ENCODE data around the gene WWOX. TPM values are rescaled to one million over a fixed set of nuclear protein-coding genes. Genes with fewer than 3 reads are reported as not detected.
"Not testable (repeated sequence)": the region's sequence is repeated elsewhere in the genome, so short reads cannot be mapped to it uniquely, and the experiment has no call there.

WWOX gene
- total and polyA plus RNA-seq, 4 experiments from 2014 or later: 10.4 to 23.1 (median 17.5) TPM

DNA sequence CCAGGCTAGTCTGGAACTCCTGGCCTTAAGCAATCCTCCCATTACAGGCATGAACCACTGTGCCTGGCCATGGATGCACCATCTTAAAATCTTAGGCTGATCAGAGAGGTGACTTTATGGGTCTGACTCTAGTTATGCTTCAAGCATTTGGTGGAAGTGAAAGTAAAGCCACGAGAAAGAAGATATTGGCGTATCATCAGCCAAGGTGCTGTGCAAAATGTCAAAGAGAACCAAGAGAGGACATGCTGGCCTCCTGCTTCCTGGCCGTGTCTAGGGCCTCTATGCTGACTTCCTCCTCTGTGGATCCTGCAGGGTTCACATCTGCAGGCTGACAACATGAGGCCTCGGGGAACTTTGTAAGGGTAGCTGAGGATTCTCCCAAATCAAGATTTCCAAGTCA, 1115.8 kb downstream of the WWOX start:
- Histone ChIP-seq H3K4me3 (ENCODE audit: low read length in 2 of 2) (no peak overlapping the region), H3K36me3 (ENCODE audit: insufficient read depth, low read length) (no peaks in the 10 kb centered on the region), H3K27me3 (ENCODE audit: insufficient read depth, low read length) (no peaks in the 10 kb centered on the region), H3K27ac (ENCODE audit: low read depth, low read length) (no peak overlapping the region), H3K4me1 (ENCODE audit: insufficient read depth, low read length) (peaks cover 17% of the 10 kb centered on the region), H3K9me3 (ENCODE audit: control insufficient read depth in 1 of 2, low read length in 2 of 2) (no peaks in the 10 kb centered on the region)
- Mint-ChIP-seq H3K4me1 (peaks cover 16 to 22% (median 20%) of the 10 kb centered on the region in 4 donors), H3K9me3 (peaks cover 0 to 5% (median 2%) of the 10 kb centered on the region in 8 donors), H3K27me3 (no peaks in the 10 kb centered on the region), H3K27ac (peak overlapping the region in 1 of 7 donors; percentile 72), H3K4me3 (no peak overlapping the region), H3K36me3 (peaks cover 0 to 10% of the 10 kb centered on the region in 2 donors)
- peak in 1 of 5 donors; percentile 7 for DNase-seq
- POLR2A ChIA-PET (ENCODE audit: partially characterized antibody): no interaction called here
- intact Hi-C loops (cut with micrococcal nuclease): no loop called here
- CTCF ChIA-PET (ENCODE audit: partially characterized antibody): interaction anchor here (0.7 kb wide), 1 partner anchor 88 kb away, joined by 3 read pairs; no protein-coding TSS in a partner anchor

- Histone ChIP-seq H3K27ac (ENCODE audit: low read depth, low read length) (no peak overlapping the region), H3K27me3 (ENCODE audit: insufficient read depth, low read length) (no peaks in the 10 kb centered on the region), H3K4me1 (ENCODE audit: insufficient read depth, low read length) (peaks cover 17% of the 10 kb centered on the region), H3K36me3 (ENCODE audit: insufficient read depth, low read length) (no peaks in the 10 kb centered on the region), H3K9me3 (ENCODE audit: control insufficient read depth in 1 of 2, low read length in 2 of 2) (no peaks in the 10 kb centered on the region), H3K4me3 (ENCODE audit: low read length in 2 of 2) (no peak overlapping the region)
- ChIA-PET POLR2A (ENCODE audit: partially characterized antibody) (interaction anchor here (1.0 kb wide), 1 partner anchor 54 kb away, joined by 4 read pairs; no protein-coding TSS in a partner anchor), CTCF (ENCODE audit: partially characterized antibody) (interaction anchor here (1.1 to 1.2 kb wide), 2 partner anchors 10 to 199 kb away, joined by 3 to 4 read pairs; no protein-coding TSS in a partner anchor)
- H3K4me3 Mint-ChIP-seq: peak overlapping the region in 7 of 8 donors; percentile 5 to 65 (median 18)
- no peaks in the 10 kb centered on the region for H3K27me3 Mint-ChIP-seq
- peaks cover 0 to 10% of the 10 kb centered on the region in 2 donors for H3K36me3 Mint-ChIP-seq
- intact Hi-C loops (cut with micrococcal nuclease): no loop called here
- peaks cover 0 to 5% (median 2%) of the 10 kb centered on the region in 8 donors for H3K9me3 Mint-ChIP-seq
- H3K4me1 Mint-ChIP-seq: peaks cover 16 to 22% (median 20%) of the 10 kb centered on the region in 4 donors
- peak; percentile 38 to 65 (median 61) for DNase-seq
- H3K27ac Mint-ChIP-seq: peak overlapping the region in 5 of 7 donors; percentile 10 to 75 (median 61)
Observed at GRCh38 chr16:79217375-79218011, 1118.0 kb downstream of the WWOX start.

DNA sequence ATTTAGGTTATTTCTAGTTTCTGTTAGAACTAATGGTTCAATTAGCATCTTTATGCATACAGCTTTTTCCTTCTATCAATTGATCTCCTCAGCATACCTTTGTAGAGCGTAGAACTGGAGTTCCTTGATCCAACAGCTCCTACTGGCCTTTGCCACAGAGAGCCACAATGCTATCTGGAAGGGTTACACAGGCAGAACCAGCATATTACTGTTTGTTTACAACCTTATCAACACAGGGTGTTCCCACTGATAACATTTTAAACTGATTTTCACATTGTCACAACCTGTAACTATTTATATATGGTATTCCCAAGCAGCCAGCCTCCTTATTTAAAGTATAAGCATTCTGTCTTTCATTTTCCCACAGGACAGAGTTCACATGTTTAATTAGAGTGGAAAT, 1118.9 kb downstream of the WWOX start:
- Mint-ChIP-seq H3K4me1 (peaks cover 16 to 22% (median 20%) of the 10 kb centered on the region in 4 donors), H3K9me3 (peaks cover 0 to 5% (median 3%) of the 10 kb centered on the region in 8 donors), H3K27ac (peak overlapping the region in 1 of 7 donors; percentile 47), H3K27me3 (no peaks in the 10 kb centered on the region), H3K4me3 (peak overlapping the region in 3 of 8 donors; percentile 32 to 41 (median 40)), H3K36me3 (peaks cover 0 to 6% of the 10 kb centered on the region in 2 donors)
- Histone ChIP-seq H3K9me3 (ENCODE audit: control insufficient read depth in 1 of 2, low read length in 2 of 2) (no peaks in the 10 kb centered on the region), H3K27me3 (ENCODE audit: insufficient read depth, low read length) (no peaks in the 10 kb centered on the region), H3K4me1 (ENCODE audit: insufficient read depth, low read length) (peaks cover 17% of the 10 kb centered on the region), H3K27ac (ENCODE audit: low read depth, low read length) (no peak overlapping the region), H3K36me3 (ENCODE audit: insufficient read depth, low read length) (no peaks in the 10 kb centered on the region), H3K4me3 (ENCODE audit: low read length in 2 of 2) (no peak overlapping the region)
- CTCF ChIA-PET (ENCODE audit: partially characterized antibody): interaction anchor here (0.7 to 1.2 kb wide), 5 partner anchors 9 to 1780 kb away, joined by 3 to 4 read pairs (median 3); no protein-coding TSS in a partner anchor
- POLR2A ChIA-PET (ENCODE audit: partially characterized antibody): interaction anchor here (0.7 to 1.0 kb wide), 2 partner anchors 44 to 53 kb away, joined by 3 to 4 read pairs; no protein-coding TSS in a partner anchor
- no peak for DNase-seq
- intact Hi-C loops (cut with micrococcal nuclease): no loop called here

DNA sequence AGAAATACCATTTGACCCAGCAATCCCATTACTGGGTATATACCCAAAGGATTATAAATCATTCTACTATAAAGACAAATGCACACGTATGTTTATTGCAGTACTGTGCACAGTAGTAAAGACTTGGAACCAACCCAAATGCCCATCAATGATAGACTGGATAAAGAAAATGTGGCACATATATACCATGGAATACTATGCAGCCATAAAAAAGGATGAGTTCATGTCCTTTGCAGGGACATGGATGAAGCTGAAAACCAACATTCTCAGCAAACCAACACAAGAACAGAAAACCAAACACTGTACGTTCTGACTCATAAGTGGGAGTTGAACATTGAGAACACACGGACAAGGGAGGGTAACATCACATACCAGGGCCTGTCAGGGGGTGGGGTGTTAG, 1126.5 kb downstream of the WWOX start:
- H3K4me3 ChIP-seq (ENCODE audit: low read length in 2 of 2); H3K9me3 ChIP-seq (ENCODE audit: control insufficient read depth in 1 of 2, low read length in 2 of 2); H3K4me1 ChIP-seq (ENCODE audit: insufficient read depth, low read length); CTCF ChIA-PET (ENCODE audit: partially characterized antibody); H3K27ac ChIP-seq (ENCODE audit: low read depth, low read length); H3K27me3 ChIP-seq (ENCODE audit: insufficient read depth, low read length); H3K4me3 Mint-ChIP-seq; H3K27me3 Mint-ChIP-seq; H3K27ac Mint-ChIP-seq; H3K36me3 Mint-ChIP-seq; H3K9me3 Mint-ChIP-seq; DNase-seq; H3K36me3 ChIP-seq (ENCODE audit: insufficient read depth, low read length); intact Hi-C loops (cut with micrococcal nuclease); H3K4me1 Mint-ChIP-seq; POLR2A ChIA-PET (ENCODE audit: partially characterized antibody): not testable (repeated sequence)

DNA sequence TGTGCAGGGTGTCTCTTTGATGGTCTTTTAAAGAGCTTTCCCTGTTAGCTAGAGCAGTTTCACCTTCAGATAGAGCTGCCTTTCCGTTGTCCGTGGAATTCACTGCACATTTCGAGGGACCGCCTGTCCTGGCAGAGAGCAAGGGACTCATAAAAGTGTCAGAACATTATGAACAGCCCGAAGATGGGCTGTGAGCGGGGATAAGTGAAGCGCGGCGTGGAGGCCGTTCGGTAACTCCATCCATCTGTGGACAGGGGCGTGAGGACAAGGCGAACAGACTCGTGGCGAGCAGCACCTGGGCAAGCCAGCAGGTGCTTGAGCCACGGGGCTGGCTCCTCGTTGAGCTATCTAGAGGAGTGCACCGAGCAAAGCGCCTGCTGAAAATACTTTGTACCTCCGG, 1129.9 kb downstream of the WWOX start:
- DNase-seq: no peak
- Histone ChIP-seq H3K27ac (ENCODE audit: low read depth, low read length) (no peak overlapping the region), H3K36me3 (ENCODE audit: insufficient read depth, low read length) (no peaks in the 10 kb centered on the region), H3K4me3 (ENCODE audit: low read length in 2 of 2) (no peak overlapping the region), H3K4me1 (ENCODE audit: insufficient read depth, low read length) (no peaks in the 10 kb centered on the region), H3K9me3 (ENCODE audit: control insufficient read depth in 1 of 2, low read length in 2 of 2) (no peaks in the 10 kb centered on the region), H3K27me3 (ENCODE audit: insufficient read depth, low read length) (no peaks in the 10 kb centered on the region)
- Mint-ChIP-seq H3K36me3 (no peaks in the 10 kb centered on the region), H3K4me1 (no peaks in the 10 kb centered on the region), H3K4me3 (no peak overlapping the region), H3K27me3 (no peaks in the 10 kb centered on the region), H3K27ac (no peak overlapping the region), H3K9me3 (peaks cover 0 to 10% (median 0%) of the 10 kb centered on the region in 8 donors)
- ChIA-PET POLR2A (ENCODE audit: partially characterized antibody) (no interaction called here), CTCF (ENCODE audit: partially characterized antibody) (no interaction called here)
- intact Hi-C loops (cut with micrococcal nuclease): no loop called here

GRCh38 chr16:79245700-79246099, 1146.2 kb downstream of the WWOX start:
- H3K27ac Mint-ChIP-seq; H3K27me3 Mint-ChIP-seq; H3K36me3 Mint-ChIP-seq; H3K4me3 ChIP-seq (ENCODE audit: low read length in 2 of 2); H3K36me3 ChIP-seq (ENCODE audit: insufficient read depth, low read length); H3K27ac ChIP-seq (ENCODE audit: low read depth, low read length); H3K27me3 ChIP-seq (ENCODE audit: insufficient read depth, low read length); H3K4me1 Mint-ChIP-seq; DNase-seq; H3K4me1 ChIP-seq (ENCODE audit: insufficient read depth, low read length); intact Hi-C loops (cut with micrococcal nuclease); POLR2A ChIA-PET (ENCODE audit: partially characterized antibody); H3K4me3 Mint-ChIP-seq; H3K9me3 ChIP-seq (ENCODE audit: control insufficient read depth in 1 of 2, low read length in 2 of 2); H3K9me3 Mint-ChIP-seq: not testable (repeated sequence)
- CTCF ChIA-PET (ENCODE audit: partially characterized antibody): interaction anchor here (1.2 kb wide), 1 partner anchor 10 kb away, joined by 3 read pairs; no protein-coding TSS in a partner anchor

DNA sequence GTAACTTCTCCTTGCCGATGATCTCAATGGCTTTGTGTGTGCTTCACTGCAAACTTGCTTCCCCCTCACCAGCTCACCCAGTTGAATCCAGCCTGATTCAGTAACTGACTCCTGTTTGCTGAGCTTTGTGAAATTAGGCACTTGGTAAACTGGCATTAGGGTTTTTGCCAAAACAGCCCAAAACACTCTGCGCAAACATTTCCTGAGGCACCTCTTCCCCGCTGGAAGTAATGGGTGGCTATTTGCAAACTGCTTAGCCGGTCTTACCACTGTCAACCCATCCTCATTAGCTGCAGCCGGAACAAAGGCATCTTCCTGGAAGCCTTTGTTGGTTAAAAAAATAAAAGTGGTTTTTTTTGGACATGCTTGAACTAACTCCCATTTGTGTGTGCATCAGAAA, 1147.9 kb downstream of the WWOX start:
- Mint-ChIP-seq H3K4me1 (no peaks in the 10 kb centered on the region), H3K27ac (no peak overlapping the region), H3K4me3 (no peak overlapping the region), H3K36me3 (no peaks in the 10 kb centered on the region), H3K27me3 (no peaks in the 10 kb centered on the region), H3K9me3 (peaks cover 0 to 2% (median 0%) of the 10 kb centered on the region in 8 donors)
- no peak for DNase-seq
- Histone ChIP-seq H3K27me3 (ENCODE audit: insufficient read depth, low read length) (no peaks in the 10 kb centered on the region), H3K9me3 (ENCODE audit: control insufficient read depth in 1 of 2, low read length in 2 of 2) (no peaks in the 10 kb centered on the region), H3K27ac (ENCODE audit: low read depth, low read length) (no peak overlapping the region), H3K36me3 (ENCODE audit: insufficient read depth, low read length) (no peaks in the 10 kb centered on the region), H3K4me3 (ENCODE audit: low read length in 2 of 2) (no peak overlapping the region), H3K4me1 (ENCODE audit: insufficient read depth, low read length) (no peaks in the 10 kb centered on the region)
- intact Hi-C loops (cut with micrococcal nuclease): no loop called here
- ChIA-PET CTCF (ENCODE audit: partially characterized antibody) (no interaction called here), POLR2A (ENCODE audit: partially characterized antibody) (interaction anchor here (1.1 kb wide), 1 partner anchor 343 kb away, joined by 3 read pairs; no protein-coding TSS in a partner anchor)
